M059J (cell line): ENCODE measurements around the gene TEDC1. TPM values are rescaled to one million over a fixed set of nuclear protein-coding genes. Genes with fewer than 3 reads are reported as not detected.
A peak's percentile ranks its signal among the peaks of the same experiment; 100 is the strongest.

Source experiments
- DNase-seq: peaks from one replicate; pipeline ENCODE4 v3.0.0-alpha.2; 2012; ENCODE audit warnings: low read depth
- total RNA-seq: library from RNA; depleted of rRNA; stranded (reverse); fragments of >200 nt; shearing (Covaris generic); gene quantifications from 2 replicates; pipeline ENCODE4 v1.2.3, GENCODE V29; 2014

Gene TEDC1
- total RNA-seq, 1 experiment from 2014 or later, result 22.4 TPM

DNA sequence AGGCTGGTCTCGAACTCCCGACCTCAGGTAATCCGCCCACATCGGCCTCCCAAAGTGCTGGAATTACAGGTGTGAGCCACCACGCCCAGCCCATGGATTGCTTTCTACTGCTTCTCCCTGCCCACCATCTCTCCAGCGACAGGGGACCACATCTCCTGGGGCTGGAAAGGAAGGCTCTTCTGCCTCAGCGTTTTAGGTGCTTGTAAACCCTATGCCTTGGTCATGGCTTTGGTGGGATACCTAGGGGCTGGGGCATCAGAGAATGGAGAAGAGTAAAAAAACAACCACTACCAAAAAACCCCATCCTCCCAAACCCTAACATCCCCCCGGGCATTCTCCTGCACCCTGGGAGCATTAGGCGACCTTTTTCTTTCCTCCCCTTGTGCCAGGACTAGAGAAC lies 34.3 kb downstream of the TEDC1 start:
- DNase-seq, result no peak

DNA sequence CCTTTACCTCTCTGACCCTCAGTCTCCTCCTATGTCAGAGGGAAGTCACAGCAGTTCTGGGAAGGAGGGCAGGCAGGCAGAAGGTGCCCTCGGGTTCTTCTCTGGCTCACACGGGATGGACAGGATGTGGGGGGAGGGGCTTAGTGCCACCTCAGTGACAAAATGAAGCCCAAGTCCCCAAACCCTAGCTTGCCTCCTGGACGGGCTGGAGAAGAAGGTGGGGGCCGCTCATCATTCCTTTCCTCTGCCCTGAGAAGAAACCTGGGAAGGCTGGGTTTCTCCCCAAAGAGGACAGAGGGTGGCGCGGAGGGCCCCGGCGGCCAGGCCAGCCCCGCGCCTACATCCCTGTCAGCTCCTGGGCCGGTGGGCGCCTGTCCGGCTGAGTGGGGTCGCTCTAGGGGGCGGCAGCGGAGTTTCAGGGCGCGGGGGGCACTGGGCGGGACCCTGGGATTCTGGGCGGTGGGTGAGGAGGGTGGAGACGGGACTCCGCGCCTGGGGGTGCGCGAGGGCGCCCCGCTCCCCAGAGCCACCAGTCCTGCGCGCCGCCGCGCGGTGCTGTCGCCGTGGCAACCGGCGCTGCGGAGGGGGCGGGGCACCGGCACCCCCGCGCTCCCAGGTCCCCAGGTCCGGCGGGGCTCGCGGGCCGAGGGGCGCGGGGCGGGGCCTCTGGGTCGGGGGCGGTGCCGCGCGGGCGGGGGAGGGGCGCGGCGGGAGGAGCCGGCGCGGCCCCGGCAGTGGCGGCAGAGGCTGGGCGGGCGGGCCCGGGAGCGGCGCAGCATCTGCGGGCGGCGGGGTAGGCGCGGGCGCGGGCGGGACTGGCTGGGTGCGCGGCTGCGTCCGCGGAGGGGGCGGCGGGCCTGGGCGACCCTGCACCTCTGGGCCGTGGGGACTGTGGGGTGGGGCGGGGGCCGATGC lies 35.1 kb downstream of the TEDC1 start, which contains the start of gene TMEM121:
TSS of gene TMEM121 (plus strand) at position 723 of the 915 bp plus-strand sequence. CDS start 2,252 bp downstream, outside the sequence.
- peak; percentile 46 for DNase-seq

GRCh38 chr14:105526776-105527380 lies 35.8 kb downstream of the TEDC1 start:
- no peak for DNase-seq

- DNase-seq, result no peak
These were observed 36.4 kb downstream of the TEDC1 start for GRCh38 chr14:105527381-105527825.

DNA sequence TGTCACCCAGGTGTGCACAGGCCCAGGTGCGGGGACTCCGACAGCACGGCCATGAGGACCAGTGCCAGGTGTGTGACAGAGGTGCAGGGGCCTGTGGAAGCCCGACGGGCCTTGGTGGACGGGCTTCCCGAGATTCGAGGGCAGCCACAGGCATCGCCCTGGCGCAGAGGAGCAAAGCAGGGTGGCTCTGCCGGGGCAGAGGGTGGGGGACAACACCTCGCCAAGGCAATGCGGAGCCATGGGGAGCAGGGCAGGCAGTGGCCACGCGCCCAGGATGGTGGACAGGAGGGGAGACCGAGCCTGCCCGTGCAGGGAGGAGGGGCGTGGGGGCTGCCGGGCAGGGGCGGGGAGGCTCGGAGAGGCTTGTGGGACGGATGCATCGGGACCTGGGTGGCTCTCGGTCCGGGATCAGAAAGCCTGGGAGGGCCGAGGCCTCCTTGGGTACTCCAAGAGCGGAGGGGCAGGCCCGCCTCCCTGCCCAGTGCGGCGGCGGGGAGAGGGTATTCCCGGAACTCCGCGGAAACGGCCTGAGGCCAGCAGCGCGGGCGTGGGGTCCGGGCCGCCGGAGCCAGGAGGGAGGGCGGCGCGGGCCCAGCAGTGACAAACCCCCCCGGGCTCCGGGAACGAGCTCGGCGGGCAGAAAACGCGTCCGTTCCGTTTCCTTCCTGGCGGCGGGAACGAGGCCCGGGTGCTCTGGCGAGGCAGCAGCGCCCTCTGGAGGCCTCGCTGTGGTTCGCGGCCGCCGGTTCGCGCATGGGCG lies 37.0 kb downstream of the TEDC1 start:
- peak; percentile 52 for DNase-seq

DNA sequence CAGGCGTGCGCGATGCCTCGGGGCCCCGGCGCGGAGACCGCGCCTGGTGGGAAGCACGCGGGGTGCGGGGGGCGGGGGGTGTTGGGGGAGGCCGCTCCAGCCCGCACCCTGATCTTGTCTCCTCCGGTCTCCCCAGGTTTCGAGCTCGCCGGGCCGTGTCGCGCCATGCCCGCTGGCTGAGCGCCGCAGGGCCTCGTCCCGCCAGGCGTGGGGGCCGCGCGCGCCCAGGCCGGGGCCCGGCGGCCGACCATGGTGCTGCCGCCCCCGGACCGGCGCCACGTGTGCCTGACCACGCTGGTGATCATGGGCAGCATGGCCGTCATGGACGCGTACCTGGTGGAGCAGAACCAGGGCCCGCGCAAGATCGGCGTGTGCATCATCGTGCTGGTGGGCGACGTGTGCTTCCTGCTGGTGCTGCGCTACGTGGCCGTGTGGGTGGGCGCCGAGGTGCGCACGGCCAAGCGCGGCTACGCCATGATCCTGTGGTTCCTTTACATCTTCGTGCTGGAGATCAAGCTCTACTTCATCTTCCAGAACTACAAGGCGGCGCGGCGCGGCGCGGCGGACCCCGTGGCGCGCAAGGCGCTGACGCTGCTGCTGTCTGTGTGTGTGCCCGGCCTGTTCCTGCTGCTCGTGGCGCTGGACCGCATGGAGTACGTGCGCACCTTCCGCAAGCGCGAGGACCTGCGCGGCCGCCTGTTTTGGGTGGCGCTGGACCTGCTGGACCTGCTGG lies 37.7 kb downstream of the TEDC1 start:
- DNase-seq, result no peak

- DNase-seq, result no peak
These were observed 38.2 kb downstream of the TEDC1 start for GRCh38 chr14:105529319-105529568.

DNA sequence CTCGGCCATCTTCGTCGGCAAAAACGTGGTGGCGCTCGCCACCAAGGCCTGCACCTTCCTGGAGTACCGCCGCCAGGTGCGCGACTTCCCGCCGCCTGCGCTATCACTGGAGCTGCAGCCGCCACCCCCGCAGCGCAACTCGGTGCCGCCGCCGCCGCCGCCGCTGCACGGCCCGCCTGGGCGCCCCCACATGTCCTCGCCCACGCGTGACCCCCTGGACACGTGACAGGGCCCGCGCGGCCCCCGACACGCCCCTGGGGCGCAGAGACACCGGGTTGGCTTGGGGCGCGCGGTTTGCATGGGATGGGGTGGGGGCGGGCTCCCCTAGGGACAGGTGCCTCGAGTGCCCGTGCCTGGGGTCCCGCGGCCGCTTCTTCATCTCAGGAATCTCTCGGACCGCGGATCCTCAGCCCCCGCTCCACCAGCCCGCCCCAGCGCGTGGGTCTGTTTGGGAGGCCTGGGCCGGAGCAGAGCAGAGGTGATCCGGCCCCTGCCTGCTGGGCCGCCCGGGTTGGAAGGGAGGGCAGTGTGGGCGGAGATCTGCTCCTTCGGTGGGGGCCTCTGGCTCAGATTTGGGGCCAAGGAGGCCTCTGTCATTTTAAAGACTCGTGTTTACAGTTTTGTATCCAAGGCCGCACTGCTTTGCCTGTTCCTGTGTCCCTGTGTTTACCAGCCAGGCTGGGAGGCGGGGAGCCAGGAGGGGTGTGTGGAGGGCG lies 38.7 kb downstream of the TEDC1 start:
- no peak for DNase-seq

- DNase-seq, result no peak
These were observed 39.4 kb downstream of the TEDC1 start for GRCh38 chr14:105530285-105531087.

DNA sequence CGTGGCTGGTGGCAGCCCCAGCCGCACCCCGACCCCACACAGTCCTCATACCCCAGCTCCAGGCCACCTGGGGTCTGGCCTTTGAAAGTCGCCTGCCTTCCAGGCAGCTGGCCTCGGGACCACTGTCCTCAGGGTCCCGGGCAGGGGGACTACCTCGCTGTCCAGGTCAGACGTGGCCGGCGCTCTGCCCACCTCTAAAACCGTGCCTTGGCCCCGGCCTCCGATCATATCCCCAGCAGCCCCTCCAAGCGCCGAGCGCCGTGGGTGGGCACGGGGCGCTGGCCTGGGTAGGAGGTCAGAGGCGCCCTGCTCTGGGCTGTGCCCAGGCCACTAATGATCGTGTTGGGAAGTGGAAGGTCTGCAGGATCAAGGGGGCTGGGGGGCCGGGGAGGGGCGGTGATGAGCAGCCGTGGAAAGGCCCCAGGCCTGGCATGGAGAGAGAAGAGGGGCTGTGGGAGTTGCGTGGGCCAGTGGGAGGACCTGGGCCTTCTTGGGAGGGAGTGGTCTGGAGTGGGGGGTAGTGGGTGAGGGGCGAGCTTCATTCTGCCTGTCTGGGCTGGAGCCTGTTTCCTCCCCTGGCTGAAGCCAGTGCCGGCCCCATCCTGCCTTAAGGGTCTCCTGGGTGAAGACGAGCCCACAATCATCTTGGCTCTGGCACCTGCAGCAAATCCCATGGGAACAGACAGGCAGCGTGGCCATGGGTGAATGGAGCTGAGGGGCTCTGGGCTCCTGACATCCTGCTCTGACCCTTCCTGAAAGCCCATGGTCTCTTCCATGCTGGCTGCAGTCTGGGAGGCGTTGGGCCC lies 40.2 kb downstream of the TEDC1 start:
- DNase-seq, result no peak

GRCh38 chr14:105531894-105532623 lies 41.0 kb downstream of the TEDC1 start:
- DNase-seq, result no peak

- peak; percentile 7 for DNase-seq
These were observed 41.7 kb downstream of the TEDC1 start for GRCh38 chr14:105532735-105533141.

DNA sequence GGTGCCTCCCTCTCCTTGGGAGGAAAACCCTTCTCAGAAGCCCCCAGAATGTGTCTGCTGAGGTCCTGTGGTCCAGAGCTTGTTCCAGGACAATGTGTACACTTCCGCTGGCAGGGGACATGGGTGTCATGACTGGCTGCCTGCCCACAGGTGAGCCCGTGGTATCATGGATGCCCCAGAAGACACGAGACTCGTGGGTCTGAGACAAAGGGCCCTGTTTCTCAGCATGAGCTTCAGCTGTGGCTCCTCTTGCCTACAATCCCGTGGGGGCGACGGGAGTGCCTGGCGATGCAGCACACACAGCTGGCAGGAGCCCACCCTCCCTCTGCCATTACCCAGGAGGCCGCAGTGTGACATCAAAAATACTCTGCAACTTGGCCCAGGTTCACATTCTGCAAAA lies 42.3 kb downstream of the TEDC1 start:
- DNase-seq, result no peak

GRCh38 chr14:105533811-105534498 lies 42.9 kb downstream of the TEDC1 start:
- DNase-seq, result no peak

DNA sequence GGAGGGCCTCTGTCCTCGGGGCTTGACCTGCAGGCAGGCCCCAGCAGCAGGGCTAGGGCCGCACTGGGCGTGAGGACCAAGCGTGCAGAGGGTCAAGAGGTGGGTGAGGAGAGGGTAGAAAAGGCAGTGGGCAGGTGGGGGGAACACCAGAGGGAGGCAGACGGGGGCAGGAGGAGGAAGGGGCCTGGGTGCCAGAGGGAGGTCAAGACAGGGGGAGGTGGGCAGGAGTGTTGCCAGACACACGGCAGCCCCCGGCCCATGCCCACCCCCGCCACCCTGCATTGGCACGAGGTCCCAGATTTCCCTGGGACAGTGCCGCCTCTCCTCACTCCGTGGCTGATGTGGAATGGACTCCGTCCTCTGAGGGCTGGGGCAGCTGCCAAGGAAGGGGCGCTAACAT lies 43.5 kb downstream of the TEDC1 start:
- DNase-seq, result no peak

- DNase-seq, result no peak
These were observed 45.0 kb downstream of the TEDC1 start for GRCh38 chr14:105536051-105536450.

GRCh38 chr14:105536691-105537579 lies 45.9 kb downstream of the TEDC1 start:
- no peak for DNase-seq
